Endothelial cell of umbilical vein (primary cell): Measurements from ENCODE around the gene KCNMA1.

ENCODE experiments used
- CTCF ChIP-seq, 2 donors: IDR thresholded peaks; 1 replicate in 1 of 2; 2 replicates in 1 of 2; pipeline ENCODE4 v1.5.1; 2011; ENCODE audit warnings: low read length in 2 of 2, mild to moderate bottlenecking in 2 of 2, moderate library complexity in 2 of 2, control low read depth in 1 of 2, inconsistent platforms in 1 of 2, low read depth in 1 of 2; ENCODE audit not compliant: insufficient read depth in 1 of 2; ENCODE audit errors: extremely low read depth in 1 of 2
- EZH2 ChIP-seq: IDR thresholded peaks from 2 replicates; pipeline ENCODE4 v1.6.1; 2012; ENCODE audit warnings: borderline replicate concordance, low read depth, mild to moderate bottlenecking, moderate library complexity, low read length, inconsistent platforms; ENCODE audit not compliant: severe bottlenecking
- FOS ChIP-seq: IDR thresholded peaks from 2 replicates; pipeline ENCODE4 v1.6.1; 2011; ENCODE audit warnings: mild to moderate bottlenecking, low read length, moderate library complexity, borderline replicate concordance; ENCODE audit not compliant: insufficient read depth
- GATA2 ChIP-seq: IDR thresholded peaks from 2 replicates; pipeline ENCODE4 v1.7.0; 2011; ENCODE audit warnings: low read depth, mild to moderate bottlenecking, moderate library complexity, mixed read lengths, low read length; ENCODE audit not compliant: insufficient read length, insufficient read depth
- JUN ChIP-seq: IDR thresholded peaks from 2 replicates; pipeline ENCODE4 v1.6.1; 2011; ENCODE audit warnings: borderline replicate concordance, low read depth; ENCODE audit not compliant: insufficient read length, insufficient read depth
- MAX ChIP-seq: IDR thresholded peaks from 2 replicates; pipeline ENCODE4 v1.6.1; 2011; ENCODE audit not compliant: insufficient read depth, insufficient read length
- POLR2A ChIP-seq: IDR thresholded peaks from 2 replicates; pipeline ENCODE4 v1.6.1; 2012; ENCODE audit warnings: low read depth, mild to moderate bottlenecking, control low read depth, low read length
- POLR2AphosphoS5 ChIP-seq: IDR thresholded peaks from 2 replicates; pipeline ENCODE4 v1.6.1; 2012; ENCODE audit warnings: low read depth, mild to moderate bottlenecking, control low read depth, low read length, moderate library complexity; ENCODE audit not compliant: insufficient read depth

GRCh38 chr10:77409697-77410471, 227.7 kb downstream of the KCNMA1 start:
- TF ChIP-seq CTCF (IDR thresholded peaks at IDR 0.05; ENCODE audit: extremely low read depth in 1 of 2, insufficient read depth in 1 of 2, low read depth in 1 of 2, low read length in 2 of 2) (no peak), MAX (no peak), POLR2A (no peak), POLR2AphosphoS5 (no peak), EZH2 (no peak), FOS (no peak), GATA2 (no peak), JUN (no peak)
